Activated CD4-positive, alpha-beta T cell treated with anti-CD3 and anti-CD28 coated beads, Interleukin-2, amount 50 U/mL, for 1 hour (primary cell): ENCODE results near the gene HMCES.

Experiments
- DNase-seq: peaks from one replicate; pipeline ENCODE4 v3.0.0-alpha.2; 2020

Gene HMCES

DNA sequence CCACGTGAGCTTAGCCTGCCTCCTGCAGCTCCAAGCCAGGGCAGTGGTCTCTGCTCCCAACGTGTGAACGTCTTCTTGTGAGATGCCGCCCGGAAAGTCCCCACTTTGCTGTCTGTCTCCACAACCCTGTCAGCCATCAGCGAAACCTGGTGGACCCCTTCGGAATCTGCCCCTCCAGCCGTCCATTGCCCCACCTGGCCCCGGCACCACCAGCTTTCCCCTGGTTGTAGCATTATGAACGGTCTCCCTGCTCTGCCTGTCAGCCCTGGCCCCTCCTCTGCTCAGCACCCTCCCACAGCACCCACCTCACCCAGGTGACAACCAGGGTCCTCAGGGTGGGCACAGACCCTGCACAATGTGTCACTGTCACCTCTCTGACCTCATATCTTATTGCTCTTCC lies 71.1 kb downstream of the HMCES start:
- DNase-seq: no peak

DNA sequence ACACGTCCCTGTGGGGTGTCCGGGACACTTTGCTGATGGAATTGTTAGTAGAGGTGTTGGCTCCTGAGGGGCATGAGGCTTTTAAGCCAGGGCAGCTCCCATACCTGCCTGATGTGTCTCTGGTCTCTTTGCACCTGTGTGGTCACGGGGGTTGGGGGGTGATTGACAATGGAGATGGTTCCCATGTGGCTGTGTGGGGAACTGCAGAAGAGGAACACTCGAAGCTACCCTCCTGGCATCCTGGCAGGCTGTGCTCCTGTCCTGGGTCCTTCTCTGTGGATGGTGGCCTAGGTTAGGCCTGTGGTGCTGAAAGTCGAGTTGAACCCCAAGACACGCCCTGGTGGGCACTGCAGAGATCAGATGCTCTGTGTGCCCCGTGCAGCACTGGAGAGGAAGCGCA lies 73.4 kb downstream of the HMCES start:
- DNase-seq: no peak

DNA sequence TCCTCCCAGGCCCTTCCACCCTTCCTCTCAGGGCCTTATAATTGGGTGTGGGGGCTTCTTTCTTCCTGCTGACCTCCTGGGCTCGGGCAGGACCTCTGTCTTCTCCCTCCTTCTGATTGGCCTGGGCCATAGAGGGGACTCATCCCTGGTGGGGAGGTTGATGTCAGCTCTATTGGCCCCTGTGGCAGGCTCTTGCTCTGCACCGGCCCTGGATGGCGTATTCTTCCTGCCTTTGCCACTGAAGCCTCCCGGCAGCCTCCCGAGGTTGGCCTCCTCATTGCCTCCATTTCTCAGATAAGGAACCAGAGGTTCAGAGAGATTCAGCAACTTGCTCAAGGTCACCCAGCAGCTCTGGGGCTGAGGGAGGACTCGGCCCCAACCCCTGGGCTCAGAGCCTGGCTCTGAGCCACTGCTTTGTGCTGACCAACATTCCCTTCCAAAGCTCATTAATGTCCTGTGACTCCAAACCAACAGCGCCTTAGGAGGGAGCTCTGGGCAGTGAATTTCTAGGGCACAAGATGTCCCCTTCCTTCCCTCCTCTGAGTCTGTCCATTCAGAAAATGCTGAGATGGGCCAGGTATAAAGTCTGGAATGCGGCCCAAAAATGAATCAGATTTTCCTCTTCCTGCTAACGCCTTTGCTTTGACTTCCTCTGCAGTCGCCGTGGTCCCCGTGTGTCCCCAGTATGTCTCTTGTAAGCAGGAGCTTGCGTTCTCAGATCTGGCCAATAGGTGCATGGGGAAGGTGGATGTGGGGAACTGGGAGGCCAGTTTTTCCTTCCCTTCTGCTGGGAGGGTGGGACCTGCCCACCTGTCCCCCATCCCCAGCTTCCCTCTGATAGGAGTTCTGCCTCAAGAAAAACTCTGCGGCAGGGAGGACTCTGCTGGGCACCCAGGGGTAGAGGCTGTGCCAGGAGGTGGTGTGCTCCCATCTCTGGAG lies 74.2 kb downstream of the HMCES start:
- DNase-seq: no peak

DNA sequence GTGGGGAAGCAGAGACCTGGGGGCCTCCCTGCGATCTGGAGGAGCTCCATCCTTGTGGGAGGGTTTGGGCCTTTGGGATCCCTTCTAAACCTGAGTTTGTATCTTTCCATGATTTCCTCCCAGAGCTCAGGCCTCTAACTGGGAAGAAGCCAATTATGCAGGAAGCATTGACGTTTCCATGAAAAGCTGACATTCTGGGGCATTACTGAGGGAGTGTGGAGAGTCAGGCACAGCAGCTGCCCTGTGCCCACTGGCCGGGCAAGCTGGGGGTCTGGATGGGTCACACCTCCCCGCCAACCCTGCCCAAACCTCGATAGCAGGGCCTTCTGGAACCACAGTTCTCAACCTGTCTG lies 74.9 kb downstream of the HMCES start:
- no peak for DNase-seq
